OCI-LY7 (cell line): ENCODE data around the gene CMTM3.

Experiments used
- CTCF ChIP-seq: fragments of 200-600 bp; sonication (generic); conservative IDR thresholded peaks from 2 replicates; pipeline ENCODE4 v1.5.1; 2014; ENCODE audit warnings: mild to moderate bottlenecking, antibody characterized with exemption, low read length, moderate library complexity, mixed read lengths
- EZH2phosphoT487 ChIP-seq: fragments of 200-600 bp; sonication (generic); IDR thresholded peaks from 2 replicates; pipeline ENCODE4 v1.6.1; 2018; ENCODE audit warnings: low read depth, borderline replicate concordance, mild to moderate bottlenecking, mixed run types, antibody characterized with exemption, low read length, moderate library complexity, mixed read lengths

DNA sequence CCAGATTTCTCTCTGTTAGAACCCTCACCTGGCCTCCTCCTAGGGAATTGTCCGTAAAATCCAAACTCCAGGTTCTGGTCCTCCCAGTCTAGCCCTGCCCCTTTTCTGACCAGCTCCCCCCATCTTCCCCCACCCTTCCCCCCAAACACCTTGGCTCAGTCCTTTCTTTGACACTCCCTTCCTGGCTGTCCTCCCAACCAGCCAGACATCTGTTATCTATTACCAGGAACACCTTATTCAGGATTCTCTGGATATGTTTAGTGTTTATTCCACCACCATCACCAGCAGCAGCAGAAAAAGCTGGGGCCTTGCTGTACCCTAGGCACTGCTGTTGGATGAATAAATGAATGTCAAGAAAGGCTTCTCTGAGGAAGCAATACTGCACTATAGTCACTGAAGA, 4.0 kb upstream of the CMTM3 start:
- TF ChIP-seq CTCF = no peak
- TF ChIP-seq EZH2phosphoT487 = no peak
